NT2/D1 (cell line): ENCODE data around the gene ZMYND19.

Experiments
- SUZ12 ChIP-seq: IDR thresholded peaks from 2 replicates; pipeline ENCODE4 v1.6.1; 2011; ENCODE audit not compliant: insufficient read length, insufficient read depth; ENCODE audit errors: extremely low read depth
- YY1 ChIP-seq: IDR thresholded peaks from 2 replicates; pipeline ENCODE4 v1.6.1; 2011; ENCODE audit not compliant: insufficient read length, insufficient read depth
- ZNF274 ChIP-seq: IDR thresholded peaks from 2 replicates; pipeline ENCODE4 v1.6.1; 2011; ENCODE audit warnings: mild to moderate bottlenecking, low read depth, low read length

- no peak for TF ChIP-seq ZNF274
- no peak for TF ChIP-seq YY1
- TF ChIP-seq SUZ12: no peak
Measured at GRCh38 chr9:137634016-137634415, 43.7 kb upstream of the ZMYND19 start.
